ENCODE results near the gene KRTAP2-2.
"Not testable (repeated sequence)": the region's sequence is repeated elsewhere in the genome, so short reads cannot be mapped to it uniquely, and the experiment has no call there.

KRTAP2-2 gene, protein sequence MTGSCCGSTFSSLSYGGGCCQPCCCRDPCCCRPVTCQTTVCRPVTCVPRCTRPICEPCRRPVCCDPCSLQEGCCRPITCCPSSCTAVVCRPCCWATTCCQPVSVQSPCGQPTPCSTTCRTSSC

DNA sequence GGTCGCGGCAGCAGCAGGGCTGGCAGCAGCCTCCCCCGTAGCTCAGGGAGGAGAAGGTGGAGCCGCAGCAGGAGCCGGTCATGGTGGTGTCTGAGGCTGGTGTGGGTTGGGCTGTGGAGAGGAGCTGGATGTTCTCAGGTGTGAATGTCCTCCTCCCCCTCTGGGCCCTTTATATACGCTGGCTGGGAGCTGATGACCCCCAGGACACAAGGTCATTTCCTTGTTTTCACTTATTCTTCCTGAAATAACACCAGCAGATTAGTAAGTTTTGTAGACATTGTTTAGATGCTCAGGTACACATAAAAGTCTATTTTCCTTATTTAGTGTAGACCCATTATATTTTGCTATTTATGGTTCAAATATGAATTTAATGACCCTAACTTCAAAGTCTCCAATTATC lies at the start of gene KRTAP2-2:
Gene KRTAP2-2 (minus strand): TSS at position 101 of the 400 bp plus-strand sequence. CDS start 19 bp downstream, at position 82.
- FAIRE-seq; DNase-seq (ENCODE audit: low spot score): not testable (repeated sequence)

DNA sequence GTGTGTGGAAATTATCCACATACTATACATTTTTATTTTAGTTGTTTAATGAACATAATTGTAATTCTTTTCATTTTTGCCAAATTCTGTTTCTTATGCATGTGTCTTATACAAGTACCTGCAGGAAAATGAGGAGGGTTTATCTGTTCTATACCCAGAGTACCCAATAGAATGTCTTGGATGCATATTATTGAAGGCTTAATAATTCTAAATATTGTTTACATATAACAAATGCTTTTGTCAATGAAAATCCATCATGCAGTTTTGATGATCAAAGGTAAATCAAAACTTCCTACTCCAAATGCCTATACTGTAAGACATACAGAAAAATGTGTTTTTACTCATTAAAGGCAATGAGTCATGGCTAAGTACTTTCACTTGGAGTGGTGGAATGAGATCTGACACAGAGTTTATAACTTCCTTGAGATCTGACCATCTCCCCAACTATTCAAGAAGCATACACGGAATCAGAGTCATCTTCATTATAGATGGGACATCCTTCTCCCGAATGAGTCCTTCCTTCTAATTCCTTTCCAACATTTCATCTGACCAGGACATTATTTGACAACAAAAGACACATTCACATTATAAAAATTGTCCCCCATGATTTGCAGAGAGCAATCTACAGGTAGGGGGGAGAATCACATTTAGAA lies 49.5 kb upstream of the KRTAP2-2 start:
- peak; percentile 89 for FAIRE-seq
- DNase-seq (ENCODE audit: low spot score), result not testable (repeated sequence)

DNA sequence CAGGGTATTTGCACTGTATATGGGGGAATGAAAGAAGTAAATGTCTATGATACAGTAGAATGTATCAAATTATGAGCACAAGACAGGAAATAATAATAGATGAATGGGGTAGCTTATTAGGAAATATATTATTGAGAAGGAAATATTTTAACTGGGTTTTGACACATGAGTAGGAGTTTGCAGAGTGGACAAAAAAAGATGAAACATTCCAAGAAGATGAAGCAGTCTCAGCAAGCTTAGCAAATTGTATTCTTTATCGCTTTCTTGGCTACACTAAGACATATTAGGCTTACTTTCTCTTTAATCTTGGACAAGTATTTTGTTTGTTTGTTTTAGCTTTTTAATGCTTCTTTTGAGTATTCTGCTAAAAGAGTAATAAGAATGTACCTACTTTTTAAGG lies 48.9 kb upstream of the KRTAP2-2 start:
- DNase-seq (ENCODE audit: low spot score), result no peak
- no peak for FAIRE-seq

DNA sequence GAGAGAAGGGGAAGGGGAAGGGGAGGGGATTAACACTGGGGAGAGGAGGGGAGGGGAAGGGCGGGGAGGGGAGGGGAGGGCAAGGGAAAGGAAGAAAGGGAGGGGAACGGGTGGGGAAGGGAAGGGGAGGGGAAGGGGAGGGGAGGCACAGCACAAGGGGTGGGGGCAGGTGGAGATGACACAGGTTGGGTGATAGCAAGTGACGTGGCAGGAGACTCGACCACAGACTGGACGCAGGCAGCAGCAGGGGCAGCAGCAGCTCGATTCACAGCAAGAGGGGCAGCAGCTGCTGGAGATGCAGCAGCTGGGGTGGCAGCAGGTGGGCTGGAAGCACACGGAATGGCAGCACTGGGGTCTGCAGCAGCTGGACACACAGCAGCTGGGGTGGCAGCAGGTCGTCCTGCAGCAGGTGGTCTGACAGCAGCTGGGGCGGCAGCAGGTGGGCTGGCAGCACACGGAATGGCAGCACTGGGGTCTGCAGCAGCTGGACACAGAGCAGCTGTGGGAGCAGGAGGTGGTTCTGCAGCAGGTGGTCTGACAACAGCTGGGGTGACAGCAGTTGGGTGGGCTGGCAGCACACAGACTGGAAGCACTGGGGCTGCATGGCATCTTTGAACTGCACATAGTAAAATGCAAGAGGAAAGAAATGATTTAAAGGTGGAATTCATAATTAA lies 46.7 kb upstream of the KRTAP2-2 start, which contains the start of gene KRTAP4-16:
Gene KRTAP4-16 (minus strand): TSS at position 624 of the 674 bp plus-strand sequence. CDS start 0 bp downstream, at position 624.
- DNase-seq (ENCODE audit: low spot score) (no peak), FAIRE-seq (no peak)

DNA sequence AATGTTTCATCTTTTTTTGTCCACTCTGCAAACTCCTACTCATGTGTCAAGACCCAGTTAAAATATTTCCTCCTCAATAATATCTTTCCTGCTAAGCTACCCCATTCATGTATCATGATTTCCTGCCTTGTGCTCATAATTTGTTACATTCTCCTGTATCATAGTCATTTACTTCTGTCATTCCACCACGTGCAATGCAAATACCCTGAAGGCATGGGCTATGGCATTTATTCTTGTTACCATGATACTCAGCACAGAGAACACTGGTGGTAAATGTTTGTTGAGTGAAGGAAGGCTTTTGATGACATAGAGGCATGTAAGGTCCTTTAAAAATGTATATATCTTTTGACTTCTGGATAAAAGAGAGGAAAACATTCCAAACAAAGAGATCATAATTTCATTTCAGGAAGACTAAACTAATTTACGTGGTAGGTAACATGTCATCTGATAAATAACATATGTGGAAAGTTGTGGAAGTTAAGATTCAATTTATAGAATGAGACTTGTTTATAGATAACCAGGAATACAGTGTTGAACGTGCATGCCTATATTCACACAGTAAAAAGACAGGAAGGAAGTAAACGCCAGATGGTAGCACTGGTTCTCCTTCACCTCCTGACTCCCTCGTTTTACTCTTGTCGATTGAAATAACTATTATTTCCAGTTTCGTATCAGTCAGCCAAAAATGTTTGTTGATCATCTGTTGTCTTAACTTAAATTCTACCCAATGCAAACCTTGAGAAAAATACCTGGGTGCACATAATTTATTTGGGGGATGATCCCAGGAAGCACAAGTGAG lies 44.9 kb upstream of the KRTAP2-2 start:
- DNase-seq (ENCODE audit: low spot score), result not testable (repeated sequence)

DNA sequence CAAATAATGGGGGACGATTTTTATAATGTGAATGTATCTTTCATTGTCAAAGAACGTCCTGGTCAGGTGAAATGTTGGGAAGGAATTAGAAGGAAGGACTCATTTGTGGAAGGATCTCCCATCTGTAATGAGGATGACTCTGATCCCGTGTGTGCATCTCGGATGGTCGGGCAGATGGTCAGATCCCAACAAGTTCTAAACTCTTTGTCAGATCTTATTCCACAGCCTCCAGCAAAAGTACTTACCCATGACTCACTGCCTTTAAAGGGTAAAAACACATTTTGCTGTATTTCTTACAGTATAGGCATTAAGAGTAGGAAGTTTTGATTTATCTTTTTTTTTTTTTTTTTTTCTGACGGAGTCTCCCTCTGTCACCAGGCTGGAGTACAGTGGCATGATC lies 43.5 kb upstream of the KRTAP2-2 start:
- FAIRE-seq, result no peak
- no peak for DNase-seq (ENCODE audit: low spot score)

More for the DNA sequence above, 44.9 kb upstream of the KRTAP2-2 start:
- peak; percentile 20 for FAIRE-seq

DNA sequence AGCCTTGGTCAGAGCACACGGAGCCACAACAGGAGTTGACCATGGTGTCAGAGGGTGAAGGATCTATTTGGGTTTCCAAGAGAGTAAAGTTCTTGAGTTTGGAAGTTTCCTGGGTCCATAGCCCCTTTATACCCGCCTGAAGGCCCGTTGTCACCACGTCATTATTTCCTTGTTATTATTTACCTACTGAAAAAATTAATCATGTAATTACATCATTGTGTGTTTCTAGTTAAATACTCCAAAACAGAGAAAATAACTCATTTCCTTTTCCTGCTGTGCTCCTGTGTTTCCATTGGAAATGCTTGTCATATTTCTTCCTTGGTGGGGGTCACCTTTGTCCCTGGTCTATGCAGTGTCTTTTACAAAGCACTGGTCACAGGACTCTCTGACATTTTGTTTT lies 43.0 kb upstream of the KRTAP2-2 start, which contains the start of gene KRTAP4-8:
Gene KRTAP4-8 (minus strand): TSS at position 101 of the 400 bp plus-strand sequence. CDS start 58 bp downstream, at position 43.
- FAIRE-seq (no peak), DNase-seq (ENCODE audit: low spot score) (no peak)

DNA sequence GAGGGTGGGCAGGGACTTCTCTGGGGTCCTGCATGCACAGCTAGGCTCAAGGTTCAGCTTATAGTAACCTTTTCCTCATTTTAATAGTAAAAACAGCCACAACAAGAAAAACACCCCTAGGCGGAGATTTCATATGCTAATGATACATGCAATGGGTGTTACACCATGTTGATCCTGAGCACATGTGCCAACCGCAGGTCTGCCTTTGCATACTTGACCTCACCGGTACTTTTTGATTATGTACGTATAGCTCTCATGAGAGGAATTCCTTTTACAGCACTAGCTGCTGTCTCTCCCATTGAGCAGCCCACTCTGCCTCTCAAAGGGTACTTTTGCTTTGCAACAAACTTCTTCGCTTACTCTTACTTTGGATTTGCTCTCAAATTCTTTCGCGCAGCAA lies 41.0 kb upstream of the KRTAP2-2 start:
- no peak for FAIRE-seq
- DNase-seq (ENCODE audit: low spot score), result no peak

DNA sequence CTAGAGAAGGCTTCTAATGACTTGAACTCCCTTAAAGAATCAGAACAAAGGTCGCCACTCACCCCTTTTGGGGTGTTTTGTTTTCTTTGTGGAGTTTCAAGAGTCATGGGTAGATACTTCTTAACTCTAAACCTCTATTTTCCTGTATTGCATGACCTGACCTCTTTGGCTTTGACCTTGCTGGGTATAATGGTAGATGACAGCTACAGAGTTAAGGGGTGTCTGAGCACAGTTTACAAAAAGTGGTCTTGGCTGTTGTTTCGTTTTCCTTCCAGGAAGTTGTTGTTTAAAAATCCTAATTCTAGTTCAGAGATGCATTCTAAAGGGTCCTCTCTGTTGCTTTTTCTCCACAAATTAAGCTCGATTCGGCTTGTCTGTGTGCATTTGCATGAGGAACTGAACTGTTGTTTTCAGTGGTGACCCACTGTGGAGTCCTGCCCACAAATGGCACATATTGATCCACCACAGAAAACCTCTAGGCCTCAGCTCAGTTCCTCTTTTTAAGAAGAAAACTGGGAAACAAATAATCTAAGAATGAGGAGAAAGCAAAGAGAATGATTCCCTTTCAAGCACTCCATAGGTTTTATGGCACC lies 33.8 kb upstream of the KRTAP2-2 start:
- FAIRE-seq; DNase-seq (ENCODE audit: low spot score): not testable (repeated sequence)

DNA sequence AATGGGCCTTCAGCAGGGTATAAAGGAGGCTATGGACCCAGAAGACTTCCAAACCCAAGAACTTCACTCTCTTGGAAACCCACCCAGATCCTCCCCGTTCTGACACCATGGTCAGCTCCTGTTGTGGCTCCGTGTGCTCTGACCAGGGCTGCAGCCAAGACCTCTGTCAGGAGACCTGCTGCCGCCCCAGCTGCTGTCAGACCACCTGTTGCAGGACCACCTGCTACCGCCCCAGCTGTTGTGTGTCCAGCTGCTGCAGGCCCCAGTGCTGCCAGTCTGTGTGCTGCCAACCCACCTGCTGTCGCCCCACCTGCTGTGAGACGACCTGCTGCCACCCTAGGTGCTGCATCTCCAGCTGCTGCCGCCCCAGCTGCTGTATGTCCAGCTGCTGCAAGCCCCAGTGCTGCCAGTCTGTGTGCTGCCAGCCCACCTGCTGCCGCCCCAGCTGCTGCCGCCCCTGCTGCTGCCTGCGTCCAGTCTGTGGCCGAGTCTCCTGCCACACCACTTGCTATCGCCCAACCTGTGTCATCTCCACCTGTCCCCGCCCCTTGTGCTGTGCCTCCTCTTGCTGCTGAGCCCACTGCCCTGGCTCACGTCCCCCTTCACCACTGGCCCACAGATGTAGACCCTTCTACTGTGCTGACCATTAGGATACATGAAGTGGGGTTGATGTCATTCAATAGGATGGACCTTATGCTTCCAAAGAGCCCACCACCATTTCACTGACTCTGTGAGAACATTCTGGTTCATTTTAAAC lies 29.2 kb upstream of the KRTAP2-2 start, which contains the start of gene KRTAP4-7:
Gene KRTAP4-7 (plus strand): TSS at position 51 of the 757 bp plus-strand sequence. CDS start 57 bp downstream, at position 108.
- FAIRE-seq, result not testable (repeated sequence)

DNA sequence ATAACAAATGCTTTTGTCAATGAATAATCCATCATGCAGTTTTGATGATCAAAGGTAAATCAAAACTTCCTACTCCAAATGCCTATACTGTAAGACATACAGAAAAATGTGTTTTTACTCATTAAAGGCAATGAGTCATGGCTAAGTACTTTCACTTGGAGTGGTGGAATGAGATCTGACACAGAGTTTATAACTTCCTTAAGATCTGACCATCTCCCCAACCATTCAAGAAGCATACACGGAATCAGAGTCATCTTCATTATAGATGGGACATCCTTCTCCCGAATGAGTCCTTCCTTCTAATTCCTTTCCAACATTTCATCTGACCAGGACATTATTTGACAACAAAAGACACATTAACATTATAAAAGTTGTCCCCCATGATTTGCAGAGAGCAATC lies 28.4 kb upstream of the KRTAP2-2 start:
- peak; percentile 94 for FAIRE-seq
- DNase-seq (ENCODE audit: low spot score), result not testable (repeated sequence)

More for the DNA sequence above, 29.2 kb upstream of the KRTAP2-2 start, which contains the start of gene KRTAP4-7:
- not testable (repeated sequence) for DNase-seq (ENCODE audit: low spot score)

DNA sequence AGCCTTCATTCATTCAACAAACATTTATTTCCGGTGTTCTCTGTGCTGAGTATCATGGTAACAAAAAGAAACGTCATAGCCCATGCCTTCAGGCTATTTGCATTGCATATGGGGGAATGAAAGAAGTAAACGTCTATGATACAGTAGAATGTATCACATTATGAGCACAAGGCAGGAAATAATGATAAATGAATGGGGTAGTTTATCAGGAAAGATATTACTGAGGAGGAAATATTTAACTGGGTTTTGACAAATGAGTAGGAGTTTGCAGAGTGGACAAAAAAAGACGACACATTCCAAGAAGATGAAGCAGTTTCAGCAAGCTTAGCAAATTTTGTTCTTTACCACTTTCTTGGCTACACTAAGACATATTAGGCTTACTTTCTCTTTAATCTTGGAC lies 27.6 kb upstream of the KRTAP2-2 start:
- DNase-seq (ENCODE audit: low spot score), result no peak
- FAIRE-seq, result no peak

DNA sequence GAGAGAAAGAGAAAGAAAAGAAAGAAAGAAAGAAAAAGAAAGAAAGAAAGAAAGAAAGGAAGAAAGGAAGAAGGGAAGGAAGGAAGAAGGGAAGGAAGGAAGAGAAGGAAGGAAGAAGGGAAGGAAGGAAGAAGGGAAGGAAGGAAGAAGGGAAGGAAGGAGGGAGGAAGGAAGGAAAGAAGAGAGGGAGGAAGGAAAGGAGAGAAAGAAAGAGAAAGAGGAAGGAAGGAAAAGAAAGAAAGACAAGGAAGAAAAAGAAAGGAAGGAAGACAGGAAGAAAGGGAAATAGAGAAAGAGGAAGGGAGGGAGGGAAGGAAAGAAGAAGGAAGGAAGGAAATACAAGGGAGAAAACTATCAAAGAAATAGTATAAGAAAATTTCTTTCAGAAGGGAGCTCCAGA lies 21.8 kb upstream of the KRTAP2-2 start:
- no peak for DNase-seq (ENCODE audit: low spot score)
- FAIRE-seq, result no peak

DNA sequence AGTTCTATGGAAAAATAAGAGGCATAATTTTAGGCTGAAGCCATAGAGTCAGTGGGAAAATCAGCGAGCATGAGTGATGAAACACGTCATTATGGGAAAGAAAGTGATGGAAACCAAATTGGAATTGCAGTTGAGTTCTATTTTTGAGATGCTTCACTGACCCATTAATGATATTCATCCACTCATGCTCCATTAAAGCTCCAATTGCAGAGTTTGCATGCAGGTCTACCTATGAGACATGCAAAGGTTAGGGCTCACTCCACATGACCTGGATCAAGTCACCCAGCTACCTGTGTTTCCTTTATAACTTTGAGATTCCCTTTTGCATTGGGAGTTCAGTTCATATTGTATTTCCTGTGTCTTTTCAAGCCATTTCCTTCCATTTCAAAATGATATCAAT lies 18.6 kb upstream of the KRTAP2-2 start:
- no peak for FAIRE-seq

DNA sequence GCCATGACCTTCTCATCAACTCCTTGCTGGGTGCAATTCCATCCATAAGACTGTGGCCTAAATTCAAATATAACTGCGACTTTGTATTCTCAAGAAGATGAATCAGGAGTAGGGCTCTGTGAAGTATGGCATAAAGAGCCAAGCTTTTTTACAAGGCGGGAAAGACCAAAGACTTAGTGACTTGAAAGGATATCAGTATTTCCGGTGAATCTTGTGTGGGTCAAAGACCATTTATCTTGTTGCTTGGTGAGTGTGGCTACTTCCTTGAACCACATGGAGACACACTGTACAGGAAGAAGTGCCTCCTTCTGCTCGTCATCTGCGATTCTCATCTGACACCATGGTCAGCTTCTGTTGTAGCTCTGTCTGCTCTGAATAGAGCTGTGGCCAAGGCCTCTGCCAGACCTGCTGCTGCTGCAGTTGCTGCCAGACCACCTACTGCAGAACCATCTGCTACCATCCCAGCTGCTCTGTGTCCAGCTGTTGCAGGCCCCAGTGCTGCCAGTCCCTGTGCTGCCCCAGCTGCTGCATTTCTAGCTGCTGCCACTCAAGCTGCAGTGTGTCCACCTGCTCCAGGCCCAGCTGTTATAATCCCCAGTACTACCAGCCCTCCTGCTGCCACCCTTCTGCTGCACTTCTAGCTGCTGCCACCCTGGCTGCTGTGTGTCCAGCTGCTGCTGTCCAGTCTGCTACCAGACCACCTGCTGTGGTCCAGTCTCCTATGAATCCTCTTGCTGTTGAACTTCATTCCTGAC lies 16.8 kb upstream of the KRTAP2-2 start:
- no peak for FAIRE-seq

More for the DNA sequence above, 18.6 kb upstream of the KRTAP2-2 start:
- DNase-seq (ENCODE audit: low spot score), result no peak

DNA sequence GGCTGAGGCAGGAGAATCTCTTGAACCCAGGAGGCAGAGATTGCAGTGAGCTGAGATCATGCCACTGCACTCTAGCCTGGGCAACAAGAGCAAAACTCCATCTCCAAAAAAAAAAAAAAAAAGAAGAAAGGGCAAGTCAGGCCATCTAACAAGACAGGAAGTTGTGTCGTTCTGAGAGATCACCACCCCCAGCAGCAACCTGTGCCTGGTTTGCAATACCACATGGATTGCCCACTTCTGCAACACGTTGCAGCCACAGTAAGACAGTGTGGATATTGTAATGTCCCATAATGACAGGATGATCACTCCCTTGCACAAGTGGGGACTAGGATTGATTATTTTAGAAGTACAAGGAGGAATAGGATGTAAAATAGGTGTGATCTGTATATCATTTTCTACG lies 14.0 kb upstream of the KRTAP2-2 start:
- FAIRE-seq (peak; percentile 48), DNase-seq (ENCODE audit: low spot score) (no peak)

More for the DNA sequence above, 16.8 kb upstream of the KRTAP2-2 start:
- DNase-seq (ENCODE audit: low spot score), result no peak

DNA sequence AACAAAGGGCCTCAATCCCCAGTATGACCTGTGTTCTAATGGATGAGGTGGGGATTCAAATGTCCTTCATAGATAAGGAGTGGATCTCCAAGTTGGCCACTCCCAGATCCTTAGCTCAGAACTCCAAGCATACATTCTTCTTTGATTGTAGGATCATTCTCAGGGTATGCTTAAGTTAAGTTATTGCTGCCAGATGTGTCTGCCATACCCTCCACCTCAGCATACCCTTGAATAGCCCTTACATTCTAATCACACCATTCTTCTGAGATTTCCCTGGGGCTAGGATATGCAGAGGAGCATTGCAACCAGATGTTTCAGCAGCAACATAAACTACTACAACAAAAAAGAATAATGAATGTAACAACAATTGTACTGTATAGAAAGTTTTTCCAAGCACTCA lies 12.3 kb upstream of the KRTAP2-2 start:
- DNase-seq (ENCODE audit: low spot score) (no peak), FAIRE-seq (no peak)

DNA sequence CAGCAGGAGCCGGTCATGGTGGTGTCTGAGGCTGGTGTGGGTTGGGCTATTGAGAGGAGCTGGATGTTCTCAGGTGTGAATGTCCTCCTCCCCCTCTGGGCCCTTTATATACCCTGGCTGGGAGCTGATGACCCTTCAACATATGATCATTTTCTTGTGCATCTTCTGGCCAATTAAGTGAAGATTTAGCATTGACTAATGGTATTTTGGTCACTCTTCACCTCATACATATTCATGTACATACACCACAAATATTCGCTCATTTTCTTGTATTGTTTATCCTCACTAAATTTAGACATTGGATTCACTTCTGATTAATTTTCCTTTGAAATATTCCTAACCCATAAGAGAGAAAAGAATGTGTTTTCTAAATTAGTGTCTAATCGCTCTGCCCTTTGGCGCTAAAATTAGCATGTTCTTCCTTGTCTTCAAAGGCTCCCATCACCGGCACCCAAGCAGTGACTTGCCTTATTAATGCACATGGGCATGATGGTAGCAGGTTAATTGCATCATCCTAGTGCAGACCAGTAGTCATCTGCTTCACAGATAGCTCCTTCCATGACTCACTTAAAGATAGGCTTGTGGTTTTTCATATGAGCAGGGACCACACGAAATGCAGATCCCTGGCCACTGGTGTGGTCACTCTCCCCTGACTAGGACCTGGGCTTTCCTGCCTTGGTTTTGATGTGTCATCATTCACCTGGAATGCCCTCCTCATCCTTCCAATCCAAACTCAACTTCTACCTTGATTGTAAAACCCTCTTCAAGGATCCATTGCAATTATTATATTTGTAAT lies 11.0 kb upstream of the KRTAP2-2 start, which contains the start of gene KRTAP2-4:
Gene KRTAP2-4 (minus strand): TSS at position 51 of the 796 bp plus-strand sequence. CDS start 34 bp downstream, at position 17.
- FAIRE-seq, result peak; percentile 55
- DNase-seq (ENCODE audit: low spot score), result peak; percentile 65
